ENCODE measurements around the gene DPP9.
"Not testable (repeated sequence)": the region's sequence is repeated elsewhere in the genome, so short reads cannot be mapped to it uniquely, and the experiment has no call there.

Gene DPP9

GRCh38 chr19:4717966-4718701, 5.5 kb downstream of the DPP9 start:
- no peak for TF ChIP-seq CTCF (IDR thresholded peaks at IDR 0.05)
- Histone ChIP-seq H3K4me2 (ENCODE audit: low read length) (no peak overlapping the region), H3K4me1 (no peaks in the 10 kb centered on the region), H2AFZ (no peak overlapping the region), H3K4me3 (ENCODE audit: low read depth, low read length) (no peak overlapping the region), H3K79me2 (peaks cover 8% of the 10 kb centered on the region), H3K27ac (no peak overlapping the region), H3K9me3 (ENCODE audit: control insufficient read depth, low read length) (no peaks in the 10 kb centered on the region), H3K27me3 (ENCODE audit: control insufficient read depth, insufficient read depth, low read length) (no peaks in the 10 kb centered on the region), H3K36me3 (ENCODE audit: control insufficient read depth, insufficient read depth, low read length) (no peaks in the 10 kb centered on the region), H3K9ac (no peak overlapping the region)

- H3K4me3 ChIP-seq (ENCODE audit: low read depth, low read length) = no peak overlapping the region
- H3K9ac ChIP-seq = no peak overlapping the region
- no peaks in the 10 kb centered on the region for H3K4me1 ChIP-seq
- no peak overlapping the region for H3K27ac ChIP-seq
- no peaks in the 10 kb centered on the region for H3K27me3 ChIP-seq (ENCODE audit: control insufficient read depth, insufficient read depth, low read length)
- no peak overlapping the region for H2AFZ ChIP-seq
- peaks cover 6% of the 10 kb centered on the region for H3K79me2 ChIP-seq
- TF ChIP-seq CTCF (IDR thresholded peaks at IDR 0.05) = no peak
- H3K36me3 ChIP-seq (ENCODE audit: control insufficient read depth, insufficient read depth, low read length) = no peaks in the 10 kb centered on the region
- H3K4me2 ChIP-seq (ENCODE audit: low read length) = no peak overlapping the region
- no peaks in the 10 kb centered on the region for H3K9me3 ChIP-seq (ENCODE audit: control insufficient read depth, low read length)
Measured at GRCh38 chr19:4717191-4717965, 6.3 kb downstream of the DPP9 start.

- Histone ChIP-seq H3K27me3 (ENCODE audit: control insufficient read depth, insufficient read depth, low read length) (no peaks in the 10 kb centered on the region), H3K9ac (no peak overlapping the region), H3K4me1 (no peaks in the 10 kb centered on the region), H3K79me2 (peaks cover 6% of the 10 kb centered on the region), H2AFZ (no peak overlapping the region), H3K4me2 (ENCODE audit: low read length) (no peak overlapping the region), H3K9me3 (ENCODE audit: control insufficient read depth, low read length) (no peaks in the 10 kb centered on the region), H3K36me3 (ENCODE audit: control insufficient read depth, insufficient read depth, low read length) (no peaks in the 10 kb centered on the region), H3K27ac (no peak overlapping the region), H3K4me3 (ENCODE audit: low read depth, low read length) (no peak overlapping the region)
- no peak for TF ChIP-seq CTCF (IDR thresholded peaks at IDR 0.05)
Measured at GRCh38 chr19:4715529-4716221, 8.0 kb downstream of the DPP9 start.

- not testable (repeated sequence) for H3K4me2 ChIP-seq (ENCODE audit: low read length); H3K9ac ChIP-seq; H2AFZ ChIP-seq; H3K27ac ChIP-seq; H3K4me3 ChIP-seq (ENCODE audit: low read depth, low read length); H3K9me3 ChIP-seq (ENCODE audit: control insufficient read depth, low read length); H3K4me1 ChIP-seq; H3K79me2 ChIP-seq; H3K27me3 ChIP-seq (ENCODE audit: control insufficient read depth, insufficient read depth, low read length); H3K36me3 ChIP-seq (ENCODE audit: control insufficient read depth, insufficient read depth, low read length)
Measured at GRCh38 chr19:4715178-4715528, 8.5 kb downstream of the DPP9 start.

- Histone ChIP-seq H3K4me1 (no peaks in the 10 kb centered on the region), H3K9me3 (ENCODE audit: control insufficient read depth, low read length) (no peaks in the 10 kb centered on the region), H3K27ac (no peak overlapping the region), H3K36me3 (ENCODE audit: control insufficient read depth, insufficient read depth, low read length) (no peaks in the 10 kb centered on the region), H2AFZ (no peak overlapping the region), H3K4me3 (ENCODE audit: low read depth, low read length) (no peak overlapping the region), H3K4me2 (ENCODE audit: low read length) (no peak overlapping the region), H3K79me2 (peaks cover 3% of the 10 kb centered on the region), H3K9ac (no peak overlapping the region), H3K27me3 (ENCODE audit: control insufficient read depth, insufficient read depth, low read length) (no peaks in the 10 kb centered on the region)
- no peak for TF ChIP-seq CTCF (IDR thresholded peaks at IDR 0.05)
Measured at GRCh38 chr19:4714016-4714415, 9.6 kb downstream of the DPP9 start.
